ENCODE results near the gene ABCG2. TPM values are rescaled to one million over a fixed set of nuclear protein-coding genes. Genes with fewer than 3 reads are reported as not detected.

ABCG2 gene
- 14.1 to 18.6 TPM (median 15.9 TPM) in 5 replicates for total RNA-seq (2022; extraction: Qiagen RNA extraction)

DNA sequence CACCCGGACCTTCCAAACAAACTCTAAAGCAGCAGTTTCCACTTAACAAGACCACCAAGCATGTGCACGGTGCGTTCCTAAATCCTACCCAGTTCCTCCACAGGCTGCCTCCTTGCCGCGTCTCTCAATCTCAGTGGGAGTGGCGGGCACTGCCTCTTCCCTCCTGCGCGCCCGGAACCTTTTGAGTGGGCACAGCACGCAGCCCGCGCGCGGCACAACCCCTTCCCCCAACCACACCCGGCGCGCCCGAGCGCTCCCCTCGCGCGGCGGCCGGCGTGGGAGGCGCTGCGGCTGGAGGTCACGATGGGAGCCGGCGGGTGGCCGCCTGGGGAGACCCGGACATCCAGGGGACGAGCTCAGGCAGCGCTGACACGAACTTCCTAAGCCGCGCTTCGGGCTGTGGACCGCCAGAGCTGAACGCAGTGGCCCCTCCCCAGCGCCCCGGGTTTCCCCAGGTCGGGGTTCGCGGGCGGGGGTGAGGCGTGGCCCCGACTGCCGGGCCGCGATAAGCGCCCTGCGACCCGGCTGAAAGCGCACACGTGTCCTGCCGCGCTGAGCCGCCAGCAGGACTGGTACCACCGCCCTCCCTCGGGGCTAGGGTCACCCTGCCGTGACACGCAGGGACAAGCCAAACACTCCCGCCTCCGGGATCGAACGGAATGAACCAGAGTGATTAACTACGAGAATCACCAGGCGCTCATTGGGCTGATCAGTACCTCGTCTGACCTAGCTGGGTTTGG is at the start of gene ABCG2:
TSS of gene ABCG2 (minus strand) at position 151 of the 740 bp plus-strand sequence. CDS start 18,644 bp downstream, outside the sequence.

Other genes starting within 250 kb of the ABCG2 start
- gene SPP1, start 182.9 kb downstream of the ABCG2 start, total RNA-seq (2022; extraction: Qiagen RNA extraction): 138 to 201 TPM (median 160 TPM) in 5 replicates
- 14.2 to 27.0 TPM (median 18.9 TPM) in 5 replicates for gene PKD2, start 151.0 kb downstream of the ABCG2 start, total RNA-seq (2022; extraction: Qiagen RNA extraction)
- 0.63 to 1.3 TPM (median 0.81 TPM) in 5 replicates for gene PPM1K, start 125.9 kb upstream of the ABCG2 start, total RNA-seq (2022; extraction: Qiagen RNA extraction)
- gene HERC6, start 220.2 kb upstream of the ABCG2 start, total RNA-seq (2022; extraction: Qiagen RNA extraction): 2.5 to 3.5 TPM (median 3.0 TPM) in 5 replicates

All from A549 treated with AZD2906 at 1 μM for 4 hours (cell line).